GM12891 (cell line): ENCODE data around the gene CCDC33.
A peak's percentile ranks its signal among the peaks of the same experiment; 100 is the strongest.

ENCODE experiments used
- DNase-seq: peaks from one replicate; pipeline ENCODE4 v3.0.0; 2011; ENCODE audit warnings: low spot score; ENCODE audit not compliant: insufficient read length
- FAIRE-seq: peaks from 2 replicates; lab custom pipeline; 2011; peaks lifted over from hg19 to GRCh38; lab: Jason Lieb, UNC
- PAX5 ChIP-seq: IDR thresholded peaks from 2 replicates; pipeline ENCODE4 v1.6.1; 2011; ENCODE audit warnings: low read length, moderate library complexity, mild to moderate bottlenecking; ENCODE audit not compliant: insufficient read depth, severe bottlenecking
- POLR2A ChIP-seq: IDR thresholded peaks from 2 replicates; pipeline ENCODE4 v1.6.1; 2011; ENCODE audit warnings: low read depth, low read length, control low read depth
- POLR2AphosphoS5 ChIP-seq: IDR thresholded peaks from 2 replicates; pipeline ENCODE4 v1.6.1; 2011; ENCODE audit warnings: low read depth, low read length, control low read depth
- POU2F2 ChIP-seq: IDR thresholded peaks from 2 replicates; pipeline ENCODE4 v1.6.1; 2011; ENCODE audit warnings: low read depth, mild to moderate bottlenecking, control low read depth, low read length, moderate library complexity
- SPI1 ChIP-seq: IDR thresholded peaks from 2 replicates; pipeline ENCODE4 v1.6.1; 2011; ENCODE audit warnings: low read depth, low read length, control low read depth
- TAF1 ChIP-seq: IDR thresholded peaks from 2 replicates; pipeline ENCODE4 v1.6.1; 2011; ENCODE audit warnings: low read depth, low read length, control low read depth

The CCDC33 gene

DNA sequence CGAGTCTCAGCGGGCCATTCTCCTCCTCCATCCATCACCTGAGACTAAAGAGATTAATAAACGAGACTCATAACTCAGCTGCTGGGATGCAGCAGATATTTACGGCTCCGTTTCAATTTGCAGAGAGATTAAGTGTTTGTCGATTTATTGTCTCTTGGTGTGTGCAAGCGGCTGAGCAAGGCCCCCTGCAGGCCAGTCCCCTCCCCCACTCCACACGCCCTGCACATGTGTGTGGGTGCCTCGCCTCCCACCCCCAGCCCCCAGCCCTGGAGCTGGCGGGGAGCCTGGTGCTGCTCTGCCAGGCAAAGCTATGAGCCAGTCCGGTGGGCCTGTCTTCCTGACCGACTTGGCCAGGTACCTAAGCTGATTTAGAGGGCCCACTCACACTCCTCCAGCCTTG, 68.3 kb downstream of the CCDC33 start:
- FAIRE-seq (no peak), DNase-seq (no peak)
- TF ChIP-seq POU2F2 (no peak), POLR2AphosphoS5 (no peak), SPI1 (no peak), POLR2A (no peak), TAF1 (no peak), PAX5 (no peak)

DNA sequence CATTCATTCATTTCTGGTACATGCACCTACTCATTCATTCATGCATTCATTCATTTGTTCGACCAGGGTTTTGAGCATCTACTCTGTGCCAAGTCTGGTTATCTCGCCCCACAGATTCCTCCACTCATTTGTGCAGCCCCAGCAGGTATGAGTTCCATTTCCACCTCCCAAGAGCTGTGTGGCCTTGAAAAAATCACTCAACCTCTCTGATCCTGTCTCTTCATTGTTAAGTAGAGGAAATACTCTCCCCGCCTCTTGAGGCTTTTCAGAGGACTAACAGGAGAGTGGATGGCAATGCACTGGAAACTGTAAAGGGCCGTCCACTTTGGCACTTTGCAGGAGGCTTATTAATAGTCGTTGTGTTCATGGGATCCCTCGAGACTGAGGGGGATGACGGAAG, 69.6 kb downstream of the CCDC33 start:
- DNase-seq = no peak
- no peak for TF ChIP-seq PAX5
- TF ChIP-seq POLR2AphosphoS5 = no peak
- no peak for TF ChIP-seq POLR2A
- FAIRE-seq = no peak

DNA sequence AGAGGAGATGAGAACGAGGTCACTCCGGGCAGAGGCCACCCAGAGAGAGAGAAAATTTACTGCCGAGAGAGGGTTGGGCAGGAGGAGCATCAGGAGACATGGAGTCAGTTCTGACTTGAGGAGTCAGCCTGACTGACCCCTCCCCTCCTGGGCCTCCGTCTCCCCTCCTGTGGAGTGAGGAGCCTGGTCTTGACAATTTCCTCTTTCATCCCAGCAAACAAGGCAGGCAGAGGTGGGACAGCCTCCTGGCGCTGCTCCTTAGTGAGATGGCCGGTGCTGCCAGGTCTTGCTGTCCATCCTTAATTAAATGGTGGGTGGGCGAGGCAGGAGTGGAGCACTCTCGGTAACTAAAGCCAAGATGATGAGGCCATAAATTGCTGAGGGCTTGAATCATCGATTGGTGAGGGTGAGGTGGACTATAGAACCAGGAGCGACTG, 70.7 kb downstream of the CCDC33 start:
- TF ChIP-seq POLR2AphosphoS5 = no peak
- no peak for TF ChIP-seq PAX5
- TF ChIP-seq TAF1 = no peak
- no peak for TF ChIP-seq POLR2A
- no peak for TF ChIP-seq POU2F2
- FAIRE-seq (no peak), DNase-seq (no peak)

DNA sequence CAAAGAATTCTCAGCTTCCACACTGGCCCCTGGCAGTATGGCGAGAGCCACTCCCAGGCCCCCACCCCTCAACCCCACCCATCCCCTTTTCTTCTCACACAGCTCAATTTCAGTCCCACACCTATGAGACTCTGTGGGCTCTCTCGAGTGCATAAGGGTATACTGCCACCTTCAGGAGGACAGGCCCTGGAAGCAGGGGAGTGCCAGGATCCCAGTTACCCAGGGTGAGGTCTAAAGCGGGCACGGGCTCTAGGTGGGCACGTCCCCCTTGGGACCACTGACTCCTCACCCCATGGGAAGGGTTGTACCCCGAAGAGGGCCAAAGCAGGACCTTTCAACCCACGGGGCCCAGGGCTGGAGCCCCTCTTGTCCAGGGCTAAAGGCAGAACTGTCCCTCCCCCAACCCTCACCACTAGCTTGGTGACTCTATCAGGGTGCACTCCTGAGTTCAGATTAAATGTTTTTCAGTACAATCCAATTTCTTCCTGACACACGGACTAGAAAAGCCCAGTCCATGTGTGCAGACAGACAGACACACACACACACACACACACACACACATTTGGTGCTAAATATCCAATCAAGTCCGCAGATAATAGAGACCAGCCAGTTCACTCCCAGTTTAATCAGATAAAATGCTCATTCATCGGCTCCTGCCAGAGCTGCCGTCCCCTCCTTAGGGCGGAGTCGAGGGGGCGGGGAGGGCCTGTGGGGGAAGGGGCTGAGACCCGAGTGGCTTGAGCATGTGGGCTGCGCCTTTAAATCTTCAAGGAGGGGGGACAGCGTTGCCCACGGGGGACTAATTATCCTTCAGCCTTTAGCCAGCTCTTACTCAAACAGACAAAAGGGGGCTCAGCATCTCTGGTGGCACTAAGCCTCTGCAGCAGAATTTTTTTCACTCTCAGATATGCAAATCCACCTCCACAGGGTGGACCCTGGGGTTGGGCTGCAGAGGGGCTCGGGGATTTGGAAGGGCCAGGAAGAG, 72.0 kb downstream of the CCDC33 start:
- peak; percentile 69 for DNase-seq
- FAIRE-seq = peak; percentile 84
- TF ChIP-seq TAF1 (no peak), POLR2A (no peak), POU2F2 (no peak), PAX5 (no peak), POLR2AphosphoS5 (no peak), SPI1 (no peak)

DNA sequence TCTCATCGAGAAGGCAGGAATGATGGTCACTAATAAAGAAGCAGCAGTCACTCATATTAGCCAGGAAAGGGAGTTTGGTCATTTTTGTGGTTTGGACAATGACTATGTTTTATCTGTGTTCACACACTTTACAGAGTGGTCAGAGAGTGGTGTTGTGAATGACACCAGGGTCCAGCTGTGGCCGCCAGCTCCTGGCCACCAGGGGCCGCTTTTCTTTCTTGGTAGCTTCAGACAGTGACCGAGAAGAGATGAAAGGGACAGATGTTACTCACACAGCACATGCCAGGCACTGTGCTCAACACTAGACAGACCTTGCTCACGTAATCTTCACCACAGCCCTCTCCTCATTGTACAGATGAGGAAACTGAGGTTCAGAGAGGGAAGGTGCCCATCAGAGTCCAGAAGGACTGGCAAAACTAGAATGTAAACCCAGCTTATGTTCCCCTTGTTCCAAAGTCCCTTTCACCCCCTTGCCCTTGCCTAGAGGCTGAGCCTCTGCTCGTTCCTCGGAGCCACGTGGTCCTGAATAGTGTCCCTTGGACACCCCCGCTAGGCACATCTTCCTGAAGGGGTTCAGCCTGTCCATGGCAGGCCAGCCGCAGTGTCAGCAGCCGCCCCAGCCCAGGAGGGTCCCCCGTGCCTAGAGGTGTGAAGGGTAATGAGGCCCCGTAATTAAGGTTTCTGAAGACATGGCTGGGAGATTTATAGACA, 75.8 kb downstream of the CCDC33 start:
- DNase-seq = no peak
- TF ChIP-seq POLR2AphosphoS5 = no peak
- no peak for TF ChIP-seq PAX5
- no peak for TF ChIP-seq POLR2A
- peak; percentile 84 for FAIRE-seq

DNA sequence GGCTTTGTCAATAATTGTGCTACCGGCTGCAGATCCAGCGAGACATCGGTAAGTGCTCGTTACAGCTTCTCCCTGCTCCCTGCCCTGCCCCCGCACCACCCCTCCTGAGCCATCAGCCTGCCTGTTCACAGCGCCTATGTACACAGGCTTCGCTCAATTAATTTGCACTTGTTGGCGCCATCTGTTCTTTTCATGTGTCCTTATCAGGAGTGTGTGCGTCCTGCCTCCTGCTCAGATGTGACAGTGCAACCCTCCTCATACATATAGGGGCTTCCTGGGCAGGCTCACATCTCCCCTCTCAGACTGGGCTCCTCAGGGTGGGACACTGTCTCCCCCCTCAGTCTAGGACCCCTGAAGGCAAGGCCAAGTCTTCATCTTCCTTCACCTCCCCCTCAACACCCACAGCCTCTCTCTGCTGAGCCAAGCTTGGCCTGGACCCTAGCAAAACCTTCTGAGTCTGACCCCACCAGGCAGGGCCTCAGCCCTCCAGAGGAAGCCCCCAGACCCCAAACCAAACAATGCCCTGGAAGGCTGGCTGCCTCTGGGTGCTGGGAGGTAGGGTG, 76.4 kb downstream of the CCDC33 start:
- FAIRE-seq = no peak
- DNase-seq = no peak
- TF ChIP-seq POLR2AphosphoS5 (no peak), TAF1 (no peak), SPI1 (no peak), POLR2A (no peak)

DNA sequence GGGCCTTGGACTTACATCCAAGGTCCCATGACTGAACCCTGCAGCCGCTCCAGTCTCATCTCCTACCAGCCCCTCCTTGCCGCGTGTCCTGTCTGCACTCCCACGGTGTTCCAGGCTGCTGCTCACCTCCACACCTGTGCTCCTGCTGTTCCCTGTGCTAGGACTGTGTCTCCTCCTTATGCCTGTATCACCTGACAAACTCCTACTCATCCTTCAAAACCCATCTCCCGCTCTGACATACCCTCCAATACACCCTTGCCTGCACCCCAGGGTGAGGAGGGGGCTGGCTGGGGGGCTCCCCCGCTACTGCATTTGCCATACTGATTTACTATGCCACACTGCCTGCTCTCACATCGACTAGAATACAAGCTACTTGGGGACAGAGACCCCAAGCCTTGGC, 77.8 kb downstream of the CCDC33 start:
- no peak for DNase-seq
- FAIRE-seq = no peak
- no peak for TF ChIP-seq POLR2AphosphoS5
- no peak for TF ChIP-seq PAX5
- no peak for TF ChIP-seq POU2F2
- no peak for TF ChIP-seq POLR2A
- TF ChIP-seq TAF1 = no peak
- TF ChIP-seq SPI1 = no peak

DNA sequence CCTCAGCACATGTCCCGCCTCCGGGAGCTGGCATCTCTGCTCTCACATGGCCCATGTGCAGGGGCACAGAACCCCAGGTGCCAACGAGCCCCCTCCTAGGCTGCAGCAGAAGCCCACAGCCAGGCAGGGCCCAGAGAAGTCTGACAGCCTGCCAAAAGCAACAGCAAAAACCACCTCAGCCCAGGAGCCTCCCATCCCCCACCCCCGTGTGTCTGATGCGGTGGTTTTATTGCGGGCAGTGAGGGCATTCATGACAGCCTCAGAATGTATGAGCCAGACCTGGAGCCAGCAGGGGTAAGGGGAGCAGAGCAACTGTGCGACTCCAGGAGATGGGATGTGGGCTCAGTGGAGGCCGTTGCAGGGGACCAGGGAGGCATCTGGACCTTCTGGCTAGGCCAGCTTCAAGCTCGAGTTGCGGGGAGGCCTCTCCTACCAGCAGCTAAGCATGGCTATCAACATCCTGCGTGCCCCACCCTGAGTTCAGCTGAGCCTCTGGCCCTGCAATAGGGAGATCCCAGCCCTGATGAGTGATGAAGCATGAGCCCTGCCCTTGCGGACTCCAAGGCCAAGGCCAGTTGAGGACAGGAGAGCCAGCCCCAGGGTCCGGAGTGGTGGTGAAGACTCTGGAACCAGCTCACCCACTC, 78.8 kb downstream of the CCDC33 start:
- DNase-seq (no peak), FAIRE-seq (peak; percentile 80)
- no peak for TF ChIP-seq TAF1
- TF ChIP-seq SPI1 = no peak
- no peak for TF ChIP-seq PAX5
- TF ChIP-seq POLR2AphosphoS5 = no peak
- no peak for TF ChIP-seq POU2F2
- no peak for TF ChIP-seq POLR2A

DNA sequence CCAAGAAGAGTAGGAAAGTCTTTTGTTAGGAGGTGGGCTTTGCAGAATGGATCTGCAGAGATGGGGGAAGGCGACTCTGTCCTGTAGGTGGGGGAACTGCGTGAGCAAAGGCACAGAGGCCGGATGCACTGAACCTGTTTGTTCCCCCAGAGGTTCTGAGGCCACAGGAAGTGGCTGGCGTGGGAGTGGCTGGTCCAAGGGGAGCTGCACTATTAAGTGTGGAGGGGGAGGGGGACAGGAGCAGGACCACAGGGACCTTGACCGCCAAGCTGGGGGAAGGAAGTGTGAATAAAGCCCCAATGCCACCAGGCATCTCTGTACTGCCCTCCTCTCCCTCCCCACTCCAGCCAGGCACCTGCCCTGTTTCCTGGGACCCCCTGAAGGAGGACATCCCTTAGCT, 79.5 kb downstream of the CCDC33 start:
- FAIRE-seq = peak; percentile 95
- TF ChIP-seq POLR2AphosphoS5 (no peak), SPI1 (0 out of 2 replicates have a peak, but pooled peaks have one; percentile 38)
- peak; percentile 61 for DNase-seq

DNA sequence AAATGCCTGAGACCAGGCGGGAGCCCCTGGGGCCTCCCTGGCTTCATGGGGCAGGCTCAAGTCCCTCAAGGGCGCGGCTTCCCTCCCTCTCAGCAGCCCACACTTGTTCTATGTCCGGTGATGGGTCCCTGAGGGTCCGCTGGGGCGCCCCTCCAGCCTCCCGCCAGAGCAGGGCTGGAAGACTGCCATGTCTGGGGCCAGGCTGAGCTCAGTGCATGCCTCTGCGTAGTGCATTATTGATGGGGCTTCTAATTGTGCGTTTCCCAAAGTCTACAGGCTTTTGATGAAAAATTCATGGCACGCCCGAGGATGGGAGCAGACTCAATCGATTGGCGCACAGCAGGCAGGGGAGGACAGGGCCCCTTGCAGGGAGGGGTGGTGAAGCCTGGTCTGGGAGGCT, 80.0 kb downstream of the CCDC33 start:
- DNase-seq (no peak), FAIRE-seq (no peak)
- TF ChIP-seq POU2F2 (no peak), SPI1 (no peak), POLR2AphosphoS5 (no peak), TAF1 (no peak), PAX5 (no peak), POLR2A (no peak)
